Pancreas (tissue), 10 donors: ENCODE results near the gene ANO1. TPM values are rescaled to one million over a fixed set of nuclear protein-coding genes. Genes with fewer than 3 reads are reported as not detected.

Experiments used
- ATAC-seq, 4 donors: fragments of 200-7000 bp; cut with Tn5 transposase; one replicate each; pipeline versions ENCODE4 v1.8.0 to v1.9.1; 2020; ENCODE audit warnings: mild to moderate bottlenecking in 4 of 4, moderate library complexity in 4 of 4
- DNase-seq, 6 donors: peaks; one replicate each; pipeline ENCODE4 v3.0.0-alpha.2; 2020
- FAIRE-seq: peaks from 2 replicates; lab custom pipeline; 2012; peaks lifted over from hg19 to GRCh38; lab: Jason Lieb, UNC
- H3K27ac ChIP-seq, 4 donors: fragments of 200-600 bp; sonication (generic); 1 replicate in 3 of 4; 2 replicates in 1 of 4; pipeline versions ENCODE4 v1.5.0 to v1.8.0; 2020
- H3K27me3 ChIP-seq, 4 donors: fragments of 200-600 bp; one replicate each; pipeline ENCODE4 v1.8.0; 2021
- H3K36me3 ChIP-seq, 3 donors: fragments of 200-600 bp; sonication (generic) in 1 of 3; one replicate each; pipeline versions ENCODE4 v1.5.0 to v1.8.0; 2020 to 2021
- H3K4me1 ChIP-seq, 3 donors: fragments of 200-600 bp; one replicate each; pipeline ENCODE4 v1.8.0; 2021
- H3K4me3 ChIP-seq, 4 donors: fragments of 200-600 bp; sonication (generic) in 2 of 4; one replicate each; pipeline versions ENCODE4 v1.5.0 to v1.8.0; 2020 to 2021
- H3K9me3 ChIP-seq, 4 donors: fragments of 200-600 bp; one replicate each; pipeline ENCODE4 v1.8.0; 2021
- WGBS, 2 donors: extraction: QIAGEN DNeasy Blood & Tissue Kit; methylation state at CpG; one replicate each; pipeline ENCODE4 v1.1.7; 2013; 5-methylcytosine and 5-hydroxymethylcytosine counted together
- intact Hi-C, 3 donors: fragments of 100-400 bp; cut with DNase I; formaldehyde crosslinking; loops; one replicate each; pipeline versions ENCODE4 v1.11.1 to v1.14.2; 2022
- polyA plus RNA-seq, 2 donors: library from polyadenylated mRNA; stranded (reverse); fragments of 200-250 nt; gene quantifications; one replicate each; pipeline ENCODE4 v1.2.3, GENCODE V29; 2013
- total RNA-seq, 6 donors: library from RNA; stranded (reverse); fragmentation: NEBNext Ultra II Directional in 4 of 6; extraction: Animal tissue kit (Norgen Biotek cat#: 25700) in 4 of 6; gene quantifications; one replicate each; pipeline versions ENCODE4 v1.2.1 to v1.2.4, GENCODE V29; 2021 to 2023
- TF ChIP-seq, protein P1 (sequence below), 4 donors: fragments of 200-600 bp; sonication (generic) in 3 of 4; IDR thresholded peaks; one replicate each; pipeline versions ENCODE4 v1.5.0 to v1.8.0; 2021; ENCODE audit warnings: antibody characterized with exemption in 4 of 4
- donor health status: healthy with polysubstance abuse.
- donor health status: DM: no; HTN: no; CAD: no; lungs with moderate emphysema.
- donor health status: DM: no; HTN: no; CAD: no.
- donor health status: control.
- donor health status: control.
- donor health status: Bipolar disorder and iron deficiency.
- donor health status: DM: yes; HTN: yes; CAD: no.
- donor health status: DM: no; HTN: no; CAD: no.
- donor health status: DM: no; HTN: no; CAD: no.
- donor health status: DM: yes; HTN: yes; CAD: no.

Gene ANO1
- total and polyA plus RNA-seq, 8 donors = 1.5 to 12.4 (median 5.1) TPM

DNA sequence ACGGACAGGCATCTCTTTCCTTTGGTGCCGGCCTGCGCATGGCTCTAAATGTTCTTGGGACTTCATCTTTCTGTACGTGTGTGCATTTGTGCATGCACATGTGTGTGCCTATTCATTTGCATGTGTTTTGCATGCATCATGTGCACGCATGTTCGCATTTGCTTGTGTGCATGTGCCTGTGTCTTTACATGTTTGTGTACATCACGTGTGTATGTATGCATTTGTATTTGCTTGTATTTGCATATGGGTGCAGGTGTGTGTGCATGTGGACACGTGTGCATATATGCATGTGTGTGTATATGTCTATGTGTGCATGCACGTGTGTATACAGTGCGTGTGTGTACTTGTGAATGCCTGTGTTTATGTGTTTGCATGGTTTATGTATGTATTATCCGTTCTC is 111.5 kb downstream of the ANO1 start:
- H3K4me3 ChIP-seq = no peak overlapping the region
- H3K9me3 ChIP-seq = no peaks in the 10 kb centered on the region
- H3K27me3 ChIP-seq = no peaks in the 10 kb centered on the region
- H3K36me3 ChIP-seq = no peaks in the 10 kb centered on the region
- 69 to 79% methylated on average over 11 of the region's 11 CpGs for WGBS, 2 donors
- FAIRE-seq = no peak
- TF ChIP-seq, protein P1, sequence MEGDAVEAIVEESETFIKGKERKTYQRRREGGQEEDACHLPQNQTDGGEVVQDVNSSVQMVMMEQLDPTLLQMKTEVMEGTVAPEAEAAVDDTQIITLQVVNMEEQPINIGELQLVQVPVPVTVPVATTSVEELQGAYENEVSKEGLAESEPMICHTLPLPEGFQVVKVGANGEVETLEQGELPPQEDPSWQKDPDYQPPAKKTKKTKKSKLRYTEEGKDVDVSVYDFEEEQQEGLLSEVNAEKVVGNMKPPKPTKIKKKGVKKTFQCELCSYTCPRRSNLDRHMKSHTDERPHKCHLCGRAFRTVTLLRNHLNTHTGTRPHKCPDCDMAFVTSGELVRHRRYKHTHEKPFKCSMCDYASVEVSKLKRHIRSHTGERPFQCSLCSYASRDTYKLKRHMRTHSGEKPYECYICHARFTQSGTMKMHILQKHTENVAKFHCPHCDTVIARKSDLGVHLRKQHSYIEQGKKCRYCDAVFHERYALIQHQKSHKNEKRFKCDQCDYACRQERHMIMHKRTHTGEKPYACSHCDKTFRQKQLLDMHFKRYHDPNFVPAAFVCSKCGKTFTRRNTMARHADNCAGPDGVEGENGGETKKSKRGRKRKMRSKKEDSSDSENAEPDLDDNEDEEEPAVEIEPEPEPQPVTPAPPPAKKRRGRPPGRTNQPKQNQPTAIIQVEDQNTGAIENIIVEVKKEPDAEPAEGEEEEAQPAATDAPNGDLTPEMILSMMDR (IDR thresholded peaks at IDR 0.05) = no peak
- no peaks in the 10 kb centered on the region for H3K4me1 ChIP-seq
- no peak for ATAC-seq
- H3K27ac ChIP-seq = no peak overlapping the region
- intact Hi-C loops = loop anchor here in 2 of 3 donors (5.0 to 10.0 kb wide), 2 partner anchors 267 to 505 kb away; no protein-coding TSS in a partner anchor
- DNase-seq = peak in 1 of 6 donors; percentile 5

DNA sequence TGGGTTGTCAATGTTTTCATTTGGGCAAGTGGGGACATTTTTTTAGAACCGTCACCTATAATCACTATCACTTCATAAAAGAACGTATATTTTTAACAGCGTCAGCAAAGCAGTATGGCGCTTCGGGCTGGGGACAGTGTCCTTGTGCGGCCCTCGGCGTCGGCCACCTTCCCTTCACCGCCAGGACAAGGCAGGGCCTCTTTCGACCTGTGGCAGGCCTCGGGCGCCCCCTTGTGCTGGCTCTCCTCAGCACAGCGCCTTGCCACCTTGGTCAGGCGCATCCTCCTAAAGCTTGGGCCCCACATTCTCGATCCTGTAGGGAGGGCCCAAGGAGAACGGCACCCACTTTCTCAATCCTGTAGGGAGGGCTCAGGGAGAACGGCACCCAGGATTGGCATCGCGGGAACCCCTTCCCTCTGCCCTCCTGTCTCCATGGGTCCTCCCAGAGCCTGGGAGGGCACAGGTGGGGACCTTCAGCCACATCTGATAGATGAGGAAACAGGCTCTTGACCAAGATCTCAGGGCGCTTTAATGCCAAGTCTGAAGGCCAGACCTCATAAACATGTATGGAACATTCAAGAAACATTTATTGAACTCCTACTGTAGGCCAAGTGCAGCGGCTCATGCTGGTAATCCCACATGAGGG is 113.5 kb downstream of the ANO1 start:
- intact Hi-C loops = loop anchor here in 2 of 3 donors (5.0 to 10.0 kb wide), 2 partner anchors 269 to 507 kb away; no protein-coding TSS in a partner anchor
- Histone ChIP-seq H3K27ac (no peak overlapping the region), H3K27me3 (no peaks in the 10 kb centered on the region), H3K9me3 (no peaks in the 10 kb centered on the region), H3K4me3 (no peak overlapping the region), H3K4me1 (no peaks in the 10 kb centered on the region), H3K36me3 (no peaks in the 10 kb centered on the region)
- FAIRE-seq (no peak), ATAC-seq (peak; percentile 74 to 90 (median 89)), DNase-seq (peak; percentile 36 to 90 (median 76))
- WGBS, 2 donors = 8 to 9% methylated on average over 22 of the region's 22 CpGs
- TF ChIP-seq, protein P1 (IDR thresholded peaks at IDR 0.05) = peak; percentile 49 to 85 (median 74)

DNA sequence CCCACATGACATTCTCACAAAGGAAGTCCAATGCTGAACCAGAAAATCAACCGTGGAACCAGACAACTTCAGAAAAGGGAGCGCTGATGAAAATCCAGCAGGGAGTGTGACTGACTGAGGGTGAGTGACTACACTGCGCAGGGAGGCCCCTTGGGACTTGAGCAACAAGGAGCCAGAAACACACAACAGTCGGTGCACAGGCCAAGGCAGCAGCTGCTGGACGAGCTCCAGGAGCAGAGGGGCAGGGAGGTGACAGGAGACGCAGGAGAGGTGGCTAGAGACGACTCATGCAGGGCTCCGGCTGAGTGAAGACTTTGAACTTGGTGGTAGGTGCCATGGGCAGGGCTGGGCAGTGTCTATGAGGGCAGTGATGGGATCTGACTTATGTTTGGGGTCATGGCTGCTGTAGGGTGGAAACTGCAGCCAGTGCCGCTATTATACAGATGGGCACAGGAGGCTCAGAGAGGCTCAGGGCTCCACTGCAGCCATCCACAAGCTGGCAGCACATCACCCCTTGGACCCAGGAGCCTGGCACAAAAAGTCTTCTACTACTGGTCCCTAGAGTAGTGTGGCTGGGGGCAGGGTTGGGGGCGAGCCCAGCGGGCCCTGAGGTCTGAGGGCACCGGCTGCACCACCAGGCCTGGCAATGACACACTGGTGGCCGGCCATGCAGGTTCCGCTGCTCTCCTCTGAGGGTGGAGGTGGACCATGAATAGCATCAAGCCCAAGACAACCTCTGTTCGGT is 114.7 kb downstream of the ANO1 start:
- Histone ChIP-seq H3K27ac (no peak overlapping the region), H3K4me3 (no peak overlapping the region), H3K36me3 (no peaks in the 10 kb centered on the region), H3K9me3 (no peaks in the 10 kb centered on the region), H3K27me3 (no peaks in the 10 kb centered on the region), H3K4me1 (no peaks in the 10 kb centered on the region)
- intact Hi-C loops = loop anchor here in 2 of 3 donors (5.0 to 10.0 kb wide), 2 partner anchors 271 to 508 kb away; no protein-coding TSS in a partner anchor
- DNase-seq = peak in 1 of 6 donors; percentile 55
- no peak for ATAC-seq
- TF ChIP-seq, protein P1 (IDR thresholded peaks at IDR 0.05) = no peak
- 64 to 76% methylated on average over 15 of the region's 15 CpGs for WGBS, 2 donors
- no peak for FAIRE-seq

DNA sequence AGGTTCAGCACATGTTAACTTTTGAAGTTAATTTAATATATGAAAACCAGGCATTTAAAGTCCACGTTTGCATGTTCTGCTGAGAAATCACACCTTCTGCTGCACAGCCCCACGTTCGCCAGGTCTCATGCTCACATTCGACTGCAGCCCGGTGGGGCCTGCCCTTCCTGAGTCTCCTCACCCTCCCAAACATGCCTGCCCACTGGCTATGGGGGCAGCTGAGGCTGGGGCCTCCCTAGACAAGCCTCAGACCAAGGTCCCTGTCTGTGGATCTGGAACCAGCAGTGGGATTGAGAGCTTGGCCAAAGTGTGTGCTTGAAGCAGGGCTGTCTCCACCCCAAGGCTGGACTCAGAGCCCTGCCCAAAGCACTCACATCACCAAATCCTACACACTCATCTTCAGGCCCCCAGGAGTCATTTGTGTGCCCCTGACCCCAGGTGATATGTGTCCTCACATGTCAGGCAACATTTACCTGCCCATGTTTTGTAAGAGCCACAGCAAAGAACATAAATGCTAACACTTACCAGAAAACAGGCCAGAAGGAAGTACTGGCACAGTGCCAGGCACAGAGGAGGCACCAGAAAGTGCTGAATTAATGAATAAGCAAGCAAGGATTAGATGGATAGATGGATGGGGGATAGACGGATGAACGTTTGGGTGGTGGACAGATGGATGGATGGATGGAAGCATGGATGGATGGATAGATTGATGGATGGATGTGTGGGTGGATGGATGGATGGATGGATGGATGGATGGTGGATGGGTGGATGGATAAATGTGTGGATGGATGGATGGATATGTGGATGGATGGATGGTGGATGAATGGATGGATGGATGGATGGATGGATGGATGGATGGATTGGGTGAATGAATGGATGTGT is 115.5 kb downstream of the ANO1 start:
- H3K9me3 ChIP-seq = no peaks in the 10 kb centered on the region
- peak in 1 of 6 donors; percentile 32 for DNase-seq
- no peaks in the 10 kb centered on the region for H3K4me1 ChIP-seq
- H3K27ac ChIP-seq = no peak overlapping the region
- ATAC-seq = no peak
- FAIRE-seq = no peak
- TF ChIP-seq, protein P1 (IDR thresholded peaks at IDR 0.05) = no peak
- intact Hi-C loops = loop anchor here in 2 of 3 donors (5.0 to 10.0 kb wide), 2 partner anchors 271 to 509 kb away; no protein-coding TSS in a partner anchor
- no peak overlapping the region for H3K4me3 ChIP-seq
- H3K36me3 ChIP-seq = no peaks in the 10 kb centered on the region
- H3K27me3 ChIP-seq = no peaks in the 10 kb centered on the region
- 46 to 66% methylated on average over 7 of the region's 7 CpGs for WGBS, 2 donors
